Neural crest cell (in vitro differentiated cells): ENCODE measurements around the gene SPTLC3. TPM values are rescaled to one million over a fixed set of nuclear protein-coding genes. Genes with fewer than 3 reads are reported as not detected.

Source experiments
- DNase-seq: peaks from one replicate; pipeline ENCODE4 v3.0.0; 2021; ENCODE audit warnings: low read depth, mixed read lengths, low spot score
- H3K27ac Mint-ChIP-seq: one replicate; pipeline ENCODE4 v1.8.0; 2021; ENCODE audit warnings: mild to moderate bottlenecking, mixed read lengths; ENCODE audit not compliant: unreplicated experiment
- H3K27me3 Mint-ChIP-seq: 2 replicates; pipeline ENCODE4 v1.8.0; 2021; ENCODE audit warnings: low read depth, mild to moderate bottlenecking, mixed read lengths
- H3K36me3 Mint-ChIP-seq: 2 replicates; pipeline ENCODE4 v1.8.0; 2021; ENCODE audit warnings: low read depth, mild to moderate bottlenecking, mixed read lengths
- H3K4me1 Mint-ChIP-seq: 2 replicates; pipeline ENCODE4 v1.8.0; 2021; ENCODE audit warnings: mixed read lengths
- H3K4me3 Mint-ChIP-seq: one replicate; pipeline ENCODE4 v1.8.0; 2021; ENCODE audit warnings: mild to moderate bottlenecking, mixed read lengths
- H3K9me3 Mint-ChIP-seq: 2 replicates; pipeline ENCODE4 v1.8.0; 2021; ENCODE audit warnings: mixed read lengths
- CTCF ChIP-seq: fragments of 200-600 bp; sonication (generic); conservative IDR thresholded peaks from 2 replicates; pipeline ENCODE4 v1.5.0; 2021; ENCODE audit warnings: antibody characterized with exemption, mild to moderate bottlenecking
- total RNA-seq: library from RNA; stranded (reverse); gene quantifications from 2 replicates; pipeline ENCODE4 v1.2.1, GENCODE V29; 2021

SPTLC3 gene
- total RNA-seq, 1 donor from 2014 or later, result 0.33 TPM

GRCh38 chr20:13098720-13099355 is 90.1 kb downstream of the SPTLC3 start:
- Mint-ChIP-seq H3K9me3 (no peaks in the 10 kb centered on the region), H3K4me1 (peaks cover 31% of the 10 kb centered on the region), H3K27me3 (no peaks in the 10 kb centered on the region), H3K4me3 (no peak overlapping the region), H3K36me3 (no peaks in the 10 kb centered on the region), H3K27ac (no peak overlapping the region)
- TF ChIP-seq CTCF, result no peak
- DNase-seq, result no peak

GRCh38 chr20:13099676-13100075 is 90.9 kb downstream of the SPTLC3 start:
- Mint-ChIP-seq H3K4me3 (no peak overlapping the region), H3K9me3 (no peaks in the 10 kb centered on the region), H3K27ac (no peak overlapping the region)

GRCh38 chr20:13101276-13101675 is 92.5 kb downstream of the SPTLC3 start:
- Mint-ChIP-seq H3K4me3 (no peak overlapping the region), H3K9me3 (no peaks in the 10 kb centered on the region), H3K27me3 (peaks cover 2% of the 10 kb centered on the region), H3K4me1 (peaks cover 39% of the 10 kb centered on the region), H3K36me3 (no peaks in the 10 kb centered on the region), H3K27ac (no peak overlapping the region)
- no peak for TF ChIP-seq CTCF
- DNase-seq, result no peak

More at GRCh38 chr20:13099676-13100075, 90.9 kb downstream of the SPTLC3 start:
- H3K36me3 Mint-ChIP-seq, result no peaks in the 10 kb centered on the region
- no peaks in the 10 kb centered on the region for H3K27me3 Mint-ChIP-seq
- no peak for DNase-seq
- H3K4me1 Mint-ChIP-seq, result peaks cover 31% of the 10 kb centered on the region
- no peak for TF ChIP-seq CTCF

DNA sequence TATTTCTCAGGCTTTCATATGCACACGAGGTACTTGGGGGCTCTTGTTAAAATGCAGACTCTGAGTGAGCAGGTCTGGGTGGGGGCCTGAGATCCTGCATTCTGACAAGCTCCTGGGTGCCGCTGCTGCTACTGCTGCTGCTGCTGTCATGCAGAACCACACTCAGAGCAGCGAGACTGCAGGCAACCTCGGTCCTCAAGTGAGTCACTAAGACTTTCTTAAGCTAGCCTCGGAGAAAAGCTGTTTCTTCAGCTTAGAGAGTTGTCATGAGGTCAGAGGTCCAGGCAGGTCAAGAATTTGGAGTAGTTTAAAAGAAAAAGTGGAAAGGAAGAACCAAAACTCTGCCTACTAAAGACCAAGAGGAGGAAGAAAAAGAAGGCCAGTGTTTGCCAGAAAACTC is 92.9 kb downstream of the SPTLC3 start:
- H3K27me3 Mint-ChIP-seq, result peaks cover 3% of the 10 kb centered on the region
- no peaks in the 10 kb centered on the region for H3K36me3 Mint-ChIP-seq
- no peak overlapping the region for H3K27ac Mint-ChIP-seq
- no peak for TF ChIP-seq CTCF
- no peak overlapping the region for H3K4me3 Mint-ChIP-seq
- no peaks in the 10 kb centered on the region for H3K9me3 Mint-ChIP-seq
- DNase-seq, result no peak
- H3K4me1 Mint-ChIP-seq, result peaks cover 39% of the 10 kb centered on the region

- H3K4me1 Mint-ChIP-seq, result peaks cover 39% of the 10 kb centered on the region
- peaks cover 3% of the 10 kb centered on the region for H3K27me3 Mint-ChIP-seq
- H3K27ac Mint-ChIP-seq, result no peak overlapping the region
- H3K4me3 Mint-ChIP-seq, result no peak overlapping the region
- no peak for DNase-seq
- H3K36me3 Mint-ChIP-seq, result no peaks in the 10 kb centered on the region
- no peaks in the 10 kb centered on the region for H3K9me3 Mint-ChIP-seq
- TF ChIP-seq CTCF, result no peak
Measured at GRCh38 chr20:13102237-13102636, 93.5 kb downstream of the SPTLC3 start.
